ENCODE data around the gene THY1.
"Not testable (repeated sequence)": the region's sequence is repeated elsewhere in the genome, so short reads cannot be mapped to it uniquely, and the experiment has no call there.

The THY1 gene

DNA sequence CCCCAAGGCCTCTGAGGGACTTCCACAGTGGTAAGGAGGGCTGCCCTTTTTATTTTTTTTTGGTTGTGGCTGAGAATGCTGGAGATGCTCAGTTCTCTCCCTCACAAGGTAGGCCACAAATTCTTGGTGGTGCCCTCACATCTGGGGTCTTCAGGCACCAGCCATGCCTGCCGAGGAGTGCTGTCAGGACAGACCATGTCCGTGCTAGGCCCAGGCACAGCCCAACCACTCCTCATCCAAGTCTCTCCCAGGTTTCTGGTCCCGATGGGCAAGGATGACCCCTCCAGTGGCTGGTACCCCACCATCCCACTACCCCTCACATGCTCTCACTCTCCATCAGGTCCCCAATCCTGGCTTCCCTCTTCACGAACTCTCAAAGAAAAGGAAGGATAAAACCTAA lies 4.2 kb downstream of the THY1 start:
- DNase-seq (ENCODE audit: low read depth), result no peak

DNA sequence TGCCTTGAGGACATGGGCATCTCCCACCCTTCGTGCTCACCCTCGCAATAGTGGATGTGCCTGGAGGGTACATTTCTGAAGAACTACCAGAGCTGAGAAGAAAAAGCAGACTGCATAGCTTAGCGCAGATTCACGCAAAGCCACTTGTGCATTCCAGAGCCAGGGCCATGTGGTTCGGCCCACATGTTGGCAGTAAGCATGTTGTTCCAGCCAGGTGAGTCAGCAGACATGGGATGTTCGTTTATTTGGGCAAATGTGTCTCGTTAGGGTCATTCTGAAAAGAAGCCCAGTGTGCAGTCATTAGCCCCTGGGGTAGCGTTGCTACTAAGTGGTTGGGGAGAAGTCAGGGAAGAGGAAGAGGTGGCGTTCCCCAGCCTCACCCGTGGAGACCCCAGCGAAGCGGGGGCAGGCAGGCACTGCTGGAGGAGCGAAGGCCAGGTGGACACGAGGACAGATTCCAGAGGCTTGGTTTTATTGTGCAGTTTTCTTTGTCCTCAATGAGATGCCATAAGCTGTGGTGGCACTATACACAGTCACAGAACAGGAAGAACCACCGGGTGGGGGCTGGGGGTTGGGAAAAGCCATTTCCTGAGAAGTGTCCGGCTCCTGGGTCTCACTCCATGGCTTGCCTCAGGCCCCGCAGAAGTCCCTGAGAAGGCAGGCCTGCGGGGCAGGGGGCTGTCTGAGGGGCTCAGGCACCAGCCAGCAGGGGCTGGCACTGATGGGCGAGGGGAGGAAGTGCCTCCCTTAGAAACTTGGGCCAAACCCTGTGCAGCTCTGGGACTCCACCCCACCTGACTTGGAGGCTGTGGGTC lies 5.0 kb downstream of the THY1 start:
- DNase-seq (ENCODE audit: low read depth), result peak; percentile 93

DNA sequence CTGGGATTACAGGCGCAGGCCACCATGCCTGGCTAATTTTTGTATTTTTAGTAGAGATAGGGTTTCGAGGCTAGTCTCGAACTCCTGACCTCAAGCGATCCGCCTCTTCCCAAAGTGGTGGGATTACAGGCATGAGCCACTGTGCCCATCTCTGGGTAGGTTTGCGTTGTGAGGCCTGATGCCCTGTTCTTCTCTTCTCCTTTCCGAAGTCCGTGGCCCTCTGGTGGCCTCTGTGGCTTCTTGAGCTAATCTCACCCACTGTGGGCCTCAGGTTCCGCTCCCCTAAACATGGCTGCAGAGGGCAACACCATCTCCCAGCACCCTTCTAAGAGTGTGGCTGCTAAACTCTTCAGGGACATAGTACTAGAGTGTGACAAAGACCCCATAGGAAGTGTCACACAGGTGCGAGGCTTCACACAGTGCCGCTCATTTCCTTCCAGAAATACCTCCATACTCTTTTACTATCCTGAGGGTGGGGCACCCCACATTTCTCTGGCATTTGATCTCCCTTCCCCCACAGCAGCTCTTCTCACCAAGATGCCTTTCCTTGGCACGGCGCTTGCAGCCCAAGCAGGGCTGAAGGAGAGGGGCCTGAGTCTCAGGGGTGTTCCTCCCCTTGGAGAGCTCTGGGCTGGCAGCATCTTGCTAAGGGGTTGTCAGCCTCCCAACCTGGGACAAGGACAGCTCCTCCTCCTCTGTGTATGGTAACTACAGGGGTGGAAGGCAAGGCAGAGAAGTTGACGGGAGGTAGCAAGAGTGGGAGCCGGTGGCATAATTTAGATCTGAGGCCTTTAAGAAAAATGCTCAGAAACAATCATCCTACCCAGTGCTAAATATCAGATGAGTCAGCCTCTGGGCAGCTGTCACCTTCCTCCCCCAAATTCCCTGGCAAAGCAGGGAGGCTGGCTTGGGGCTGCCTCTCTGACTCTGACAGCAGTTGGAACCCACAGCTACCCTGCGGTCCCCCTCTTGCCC lies 6.1 kb downstream of the THY1 start:
- peak; percentile 68 for DNase-seq (ENCODE audit: low read depth)

DNA sequence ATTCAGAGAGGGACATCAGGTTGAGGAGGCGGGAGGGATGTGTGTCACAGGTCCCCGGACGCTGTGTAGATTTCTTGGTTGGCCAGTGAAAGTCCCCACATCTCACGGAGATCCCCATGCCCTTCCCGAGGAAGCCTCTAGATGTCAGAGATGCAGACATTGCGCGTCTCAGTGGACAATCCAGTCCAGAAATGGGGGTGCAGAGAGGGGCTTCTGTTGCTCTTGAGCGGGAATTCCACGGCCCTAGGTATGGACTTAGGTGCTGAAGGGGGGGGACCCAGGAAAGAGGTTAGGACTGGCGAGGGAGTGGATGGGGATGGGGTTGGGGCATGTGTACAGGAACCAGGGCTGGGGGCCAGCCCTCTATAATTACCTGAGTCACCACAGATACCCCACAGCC lies 7.0 kb downstream of the THY1 start:
- no peak for DNase-seq (ENCODE audit: low read depth)

DNA sequence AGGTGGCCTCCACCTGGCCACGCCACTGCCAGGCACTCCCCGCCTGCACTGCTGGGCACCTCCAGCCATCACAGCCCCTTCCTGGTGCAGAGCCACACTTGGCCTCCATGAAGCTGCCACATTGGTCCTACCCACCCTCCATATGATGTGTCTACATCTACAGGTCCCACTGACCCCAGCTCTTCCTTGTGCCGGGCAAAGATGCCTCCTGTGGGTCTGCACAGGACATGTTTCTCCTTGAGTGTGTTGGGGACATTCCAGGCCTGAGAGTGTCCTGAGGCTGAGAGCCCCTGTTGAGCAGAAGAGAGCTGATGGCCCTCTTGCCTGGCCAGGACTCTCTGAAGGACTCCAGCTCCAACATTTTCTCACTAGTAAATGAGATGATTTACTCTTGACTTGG lies 7.5 kb downstream of the THY1 start:
- DNase-seq (ENCODE audit: low read depth), result no peak

DNA sequence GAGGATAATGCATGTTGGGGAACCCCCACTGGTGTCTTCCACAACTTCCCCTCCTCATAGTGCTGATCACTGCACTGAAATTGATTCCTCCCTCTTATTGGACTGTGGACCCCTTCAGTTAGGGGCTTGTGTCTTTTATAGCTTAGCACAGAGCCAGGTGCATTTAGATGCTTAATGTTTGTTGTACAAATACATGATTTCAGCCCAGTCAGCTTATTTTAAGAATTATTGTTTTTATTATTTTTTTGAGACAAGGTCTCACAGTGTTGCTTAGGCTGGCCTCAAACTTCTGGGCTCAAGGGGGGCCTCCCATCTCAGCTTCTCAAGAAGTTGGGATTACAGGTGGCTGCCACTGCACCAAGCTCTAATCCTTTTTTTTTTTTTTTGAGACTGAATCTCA lies 8.2 kb downstream of the THY1 start:
- DNase-seq (ENCODE audit: low read depth), result no peak

DNA sequence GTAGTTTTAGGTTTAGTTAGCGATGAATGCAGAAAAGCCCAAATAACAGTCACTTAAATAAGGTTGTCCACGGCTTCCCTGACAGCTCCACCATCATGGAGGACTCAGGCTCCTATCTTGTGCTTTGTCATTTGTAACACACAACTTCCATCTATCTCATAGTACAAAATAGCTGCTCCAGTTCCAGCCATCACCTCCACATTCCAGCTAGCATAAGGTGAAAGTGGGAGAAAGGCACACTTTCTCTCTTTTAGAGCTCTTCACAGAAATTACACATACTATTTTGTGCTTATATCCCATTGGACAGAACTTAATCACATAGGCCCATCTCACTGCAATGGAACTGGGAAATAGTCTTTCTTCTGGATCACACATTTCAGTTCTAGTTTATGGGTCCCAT lies 8.7 kb downstream of the THY1 start:
- DNase-seq (ENCODE audit: low read depth), result no peak

DNA sequence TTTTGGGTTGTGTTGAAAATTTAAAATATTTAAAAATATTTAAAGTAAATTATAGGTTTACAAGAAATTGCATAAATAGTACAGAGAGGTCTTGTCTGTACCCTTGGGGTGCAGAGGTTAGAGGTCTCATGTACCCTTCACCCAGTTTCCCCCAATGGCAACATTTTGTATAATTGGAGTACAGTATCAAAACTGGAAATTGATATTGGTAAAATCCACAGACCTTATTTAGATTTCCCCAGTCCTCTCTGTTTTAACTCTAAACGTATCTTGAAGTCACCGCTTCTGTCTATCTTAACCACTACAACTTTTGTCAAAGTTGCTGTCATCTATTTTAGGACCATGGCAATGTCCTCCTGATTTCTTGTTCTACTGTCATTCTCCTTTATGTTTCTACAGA lies 10.9 kb downstream of the THY1 start:
- no peak for DNase-seq (ENCODE audit: low read depth)

DNA sequence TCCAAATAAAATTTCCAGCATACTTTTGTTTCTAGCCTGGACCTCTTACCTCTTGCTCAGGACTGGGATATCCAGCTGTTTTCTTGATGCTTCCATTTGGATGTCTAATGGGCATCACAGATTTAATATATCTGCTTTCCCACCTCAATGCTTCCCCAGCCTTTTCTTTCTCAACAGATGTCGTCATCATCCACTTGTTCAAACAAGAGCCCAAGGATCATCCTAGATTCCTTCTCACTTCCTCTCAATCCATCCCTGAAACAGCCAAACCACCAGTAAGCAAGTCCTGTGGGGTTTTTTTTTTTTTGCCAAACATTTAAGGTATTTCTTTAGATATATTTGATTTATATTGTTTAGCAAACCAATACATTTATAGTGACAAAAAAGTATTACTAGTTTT lies 12.5 kb downstream of the THY1 start:
- no peak for DNase-seq (ENCODE audit: low read depth)

DNA sequence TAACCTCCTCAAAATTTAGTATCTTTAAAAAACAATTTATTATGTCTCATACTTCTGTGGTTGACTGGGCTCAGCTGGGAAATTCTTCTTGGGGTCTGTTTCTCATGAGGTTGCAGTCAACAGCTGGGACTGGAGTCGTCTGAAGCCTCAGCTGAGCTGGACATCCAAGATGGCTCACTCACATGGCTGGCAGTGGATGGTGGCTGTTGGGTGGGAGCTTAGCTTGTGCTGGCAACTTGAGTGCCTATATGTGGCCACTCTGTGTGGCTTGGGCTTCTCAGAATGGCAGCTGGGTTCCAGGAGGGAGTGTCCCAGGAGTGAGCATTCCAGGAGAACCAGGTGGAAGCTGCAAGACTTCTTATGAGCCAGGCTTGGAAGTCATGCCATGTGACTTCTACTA lies 13.2 kb downstream of the THY1 start:
- DNase-seq (ENCODE audit: low read depth), result no peak

DNA sequence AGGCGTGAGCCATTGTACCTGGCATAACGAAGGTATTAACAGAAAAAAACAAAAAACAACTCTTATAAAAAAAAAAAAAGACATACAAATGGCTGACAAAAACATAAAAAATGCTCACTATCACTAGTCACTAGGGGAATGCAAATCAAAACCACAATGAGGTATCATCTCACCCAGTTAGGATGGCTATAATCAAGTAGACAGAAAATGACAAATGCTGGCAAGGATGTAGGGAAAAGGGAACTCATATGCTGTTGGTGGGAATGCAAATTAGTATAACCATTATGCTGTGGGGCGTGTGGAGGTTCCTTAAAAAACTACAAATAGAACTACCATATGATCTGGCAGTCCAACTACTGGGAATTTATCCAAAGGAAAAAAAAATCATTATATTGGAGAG lies 17.0 kb downstream of the THY1 start:
- peak; percentile 54 for DNase-seq (ENCODE audit: low read depth)

DNA sequence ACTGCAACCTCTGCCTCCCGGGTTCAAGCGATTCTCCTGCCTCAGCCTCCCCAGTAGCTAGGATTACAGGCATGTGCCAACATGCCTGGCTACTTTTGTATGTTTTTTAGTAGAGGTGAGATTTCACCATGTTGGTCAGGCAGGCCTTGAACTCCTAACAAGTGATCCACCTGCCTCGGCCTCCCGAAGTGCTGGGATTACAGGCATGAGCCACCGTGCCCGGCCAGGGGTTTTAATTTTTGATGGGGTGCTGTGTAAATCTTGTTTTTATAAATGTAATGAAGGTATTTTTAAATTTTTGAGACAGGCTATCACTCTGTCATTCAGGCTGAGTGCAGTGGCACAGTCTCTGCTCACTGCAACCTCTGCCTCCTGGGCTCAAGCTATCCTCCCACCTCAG lies 17.5 kb downstream of the THY1 start:
- DNase-seq (ENCODE audit: low read depth), result not testable (repeated sequence)

DNA sequence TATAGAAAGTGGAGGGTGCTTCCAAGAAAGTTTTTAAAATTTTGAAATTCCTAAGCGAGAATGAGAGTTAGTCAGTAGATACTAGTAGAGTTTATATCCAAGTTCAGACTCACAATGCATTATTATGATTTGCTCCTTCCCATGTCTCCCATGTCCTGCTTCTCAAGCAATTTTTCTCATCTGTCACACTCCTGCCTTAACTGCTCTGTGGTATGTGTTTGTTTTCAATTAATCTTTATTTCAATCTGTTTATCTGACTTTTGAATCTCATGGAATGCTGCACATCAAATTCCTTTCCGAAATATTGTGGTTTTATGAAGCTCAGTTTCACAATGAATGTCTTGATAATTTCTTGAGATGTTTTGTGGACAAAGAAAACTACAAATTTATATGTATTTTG lies 18.1 kb downstream of the THY1 start:
- peak; percentile 83 for DNase-seq (ENCODE audit: low read depth)

DNA sequence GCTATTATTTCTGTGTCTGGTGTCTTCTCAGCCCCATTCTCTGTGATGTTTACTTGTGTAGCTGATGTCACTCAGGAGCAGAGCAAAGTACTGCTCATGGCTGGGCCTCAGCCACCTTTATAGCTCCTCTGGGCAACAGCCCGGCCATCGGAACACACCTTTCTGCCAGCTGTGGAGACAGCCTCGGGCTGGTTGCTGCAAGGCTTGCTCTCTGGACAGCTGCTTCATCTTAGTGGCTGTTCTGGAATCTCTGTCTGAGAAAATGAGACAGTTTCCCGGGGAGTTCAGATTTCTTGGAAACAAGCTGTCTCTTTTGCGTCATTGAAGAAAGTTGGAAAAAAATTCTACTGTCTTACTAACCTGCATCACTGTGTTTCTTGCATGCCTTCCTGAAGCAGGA lies 20.0 kb downstream of the THY1 start:
- DNase-seq (ENCODE audit: low read depth), result peak; percentile 69

DNA sequence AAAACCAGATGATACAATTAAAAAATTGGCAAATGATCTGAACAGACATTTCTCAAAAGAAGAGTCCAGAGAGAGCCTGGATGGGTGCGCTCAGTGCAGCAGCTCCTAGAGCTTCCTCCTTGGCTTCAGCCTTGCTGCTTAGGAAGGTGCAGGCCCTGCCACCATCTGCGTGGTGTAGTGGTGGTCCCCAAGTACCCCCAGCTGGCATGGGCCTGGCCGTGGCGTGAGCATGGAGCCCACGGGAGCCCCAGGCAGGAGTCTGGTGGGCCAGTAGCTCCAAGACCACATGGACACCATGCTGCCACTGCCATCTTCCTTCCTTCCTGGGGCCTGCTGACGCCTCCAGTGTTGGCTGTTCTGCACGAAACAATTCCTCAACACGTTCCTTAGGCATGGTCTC lies 20.5 kb downstream of the THY1 start:
- no peak for DNase-seq (ENCODE audit: low read depth)

DNA sequence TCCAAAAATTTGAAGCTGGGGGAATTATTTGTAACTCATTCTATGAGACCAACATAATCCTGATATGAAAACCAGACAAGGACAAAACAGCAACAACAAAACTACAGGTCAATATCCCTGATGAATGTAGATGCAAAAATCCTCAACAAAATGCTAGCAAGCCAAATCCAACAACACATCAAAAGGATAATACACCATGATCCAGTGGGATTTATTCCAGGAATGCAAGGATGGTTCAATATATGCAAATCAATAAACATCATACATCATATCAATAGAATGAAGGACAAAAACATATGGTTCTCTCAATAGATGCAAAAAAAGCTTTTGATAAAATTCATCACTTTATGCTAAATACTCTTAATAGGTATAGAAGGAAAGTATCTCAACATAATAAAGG lies 22.1 kb downstream of the THY1 start:
- no peak for DNase-seq (ENCODE audit: low read depth)

DNA sequence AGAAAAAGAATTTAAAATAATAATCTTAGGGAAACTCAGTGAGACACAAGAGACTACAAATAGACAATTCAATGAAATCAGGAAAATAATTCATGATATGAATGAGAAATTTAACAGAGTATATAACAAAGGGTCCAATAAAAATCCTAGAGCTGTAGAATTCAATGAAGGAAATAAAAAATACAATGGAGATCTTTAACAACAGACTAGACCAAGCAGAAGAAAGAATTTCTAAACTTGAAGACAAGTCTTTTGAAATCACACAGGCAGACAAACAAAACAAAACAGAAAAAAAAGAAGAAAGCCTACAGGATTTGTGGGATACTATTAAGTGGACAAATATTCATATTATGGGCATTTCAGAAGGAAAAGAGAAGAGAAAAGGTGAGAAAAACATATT lies 25.2 kb downstream of the THY1 start:
- no peak for DNase-seq (ENCODE audit: low read depth)

DNA sequence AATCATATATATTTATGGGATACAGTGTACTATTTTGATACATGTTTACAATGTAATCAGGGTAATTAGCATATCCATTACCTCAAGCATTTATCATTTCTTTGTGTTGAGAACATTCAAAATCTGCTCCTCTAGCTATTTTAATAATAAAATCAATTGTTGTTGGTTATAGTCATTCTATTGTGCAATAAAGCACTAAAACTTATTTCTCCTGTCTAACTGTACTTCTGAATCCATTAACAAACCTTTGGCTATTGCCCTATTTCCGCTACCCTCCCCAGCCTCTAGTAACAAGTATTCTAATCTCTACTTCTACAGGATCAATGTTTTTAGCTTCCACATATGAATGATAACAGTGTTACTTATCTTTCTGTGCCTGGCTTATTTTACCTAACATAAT lies 26.1 kb downstream of the THY1 start:
- no peak for DNase-seq (ENCODE audit: low read depth)

DNA sequence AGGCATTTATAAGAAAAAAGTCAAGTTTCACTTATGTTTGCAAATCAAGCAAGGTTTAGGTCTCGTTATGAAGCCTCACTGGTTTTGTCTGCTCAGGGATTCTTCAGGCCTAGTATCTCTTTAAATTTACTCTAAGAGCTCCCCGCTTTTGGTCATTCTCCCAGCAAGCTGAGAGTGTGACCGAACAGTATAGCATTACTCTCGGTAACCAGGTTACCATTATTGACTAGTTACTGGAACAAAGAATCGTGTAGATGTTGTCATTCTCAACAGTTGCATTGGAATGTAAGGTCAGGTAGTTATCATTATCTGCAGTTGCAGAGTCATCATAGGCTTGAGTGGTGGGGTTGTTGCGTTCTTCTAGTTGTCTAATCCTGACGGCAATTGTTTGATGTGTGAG lies 31.7 kb downstream of the THY1 start:
- no peak for DNase-seq (ENCODE audit: low read depth)

DNA sequence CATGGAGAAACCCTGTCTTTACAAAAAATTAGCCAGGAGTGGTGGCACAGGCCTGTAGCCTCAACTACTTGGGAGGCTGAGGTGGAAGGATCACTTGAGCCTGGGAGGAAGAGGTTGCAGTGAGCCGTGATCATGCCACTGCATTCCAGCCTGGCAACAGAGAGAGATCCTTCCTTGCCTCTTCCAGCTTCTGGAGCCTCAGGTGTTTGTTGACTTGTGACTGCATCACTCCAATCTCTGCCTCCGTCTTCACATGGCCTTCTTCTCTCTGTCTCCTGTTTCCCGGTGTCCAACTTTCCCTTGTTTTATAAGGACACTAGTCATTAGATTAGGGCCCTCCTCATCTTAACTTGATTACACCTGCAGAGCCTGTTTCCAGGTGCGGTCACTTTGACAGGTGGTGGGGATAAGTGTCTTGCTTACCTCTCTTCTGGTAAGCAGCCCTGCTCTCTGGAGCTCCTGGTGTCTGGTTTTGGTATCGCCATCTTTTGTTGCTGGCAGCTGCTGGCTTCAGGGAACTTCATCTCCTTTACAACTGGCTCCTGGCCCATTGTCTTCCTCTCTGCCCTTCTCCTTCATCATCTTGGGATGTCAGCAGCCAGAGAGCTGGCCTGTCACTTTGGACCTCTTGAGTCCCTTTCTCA lies 33.2 kb downstream of the THY1 start:
- DNase-seq (ENCODE audit: low read depth), result no peak

DNA sequence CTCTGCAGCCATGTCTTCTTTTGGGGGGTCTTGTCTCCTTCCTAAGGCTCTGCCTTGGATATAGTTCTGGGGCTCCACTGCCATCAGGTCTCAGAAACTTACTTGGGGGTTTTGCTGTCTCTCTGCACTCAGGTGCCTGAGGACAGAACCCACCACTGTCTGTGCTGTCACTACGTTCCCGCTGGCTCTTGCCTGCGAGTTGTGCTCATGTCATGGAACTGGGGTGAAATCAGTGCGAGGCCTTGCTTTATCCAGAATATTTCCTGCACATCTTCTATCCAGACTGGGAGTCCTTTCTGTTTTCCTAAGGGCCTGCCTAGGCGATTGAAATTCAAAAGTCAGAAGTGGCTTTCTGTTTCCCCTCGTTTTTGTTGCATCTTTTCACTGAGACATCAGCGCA lies 34.9 kb downstream of the THY1 start:
- no peak for DNase-seq (ENCODE audit: low read depth)

DNA sequence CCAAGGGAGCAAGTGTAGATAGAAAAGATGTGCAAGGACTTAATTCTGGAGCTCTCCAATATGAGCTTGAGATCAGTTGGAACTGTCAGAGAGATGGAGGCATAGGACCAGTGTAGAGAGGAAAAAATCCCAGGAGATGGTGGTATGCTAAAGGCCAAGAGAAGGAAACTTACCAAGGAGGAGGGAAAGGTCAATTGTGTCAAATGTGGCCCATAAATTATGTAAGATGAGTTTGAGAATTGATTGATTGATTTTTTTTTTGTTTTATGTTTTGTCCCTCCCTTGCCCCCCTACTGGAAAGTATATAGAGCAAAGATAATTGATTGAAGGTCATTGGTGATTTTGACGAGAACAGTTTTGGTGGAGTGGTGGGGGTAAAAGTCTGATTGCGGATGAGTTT lies 38.6 kb downstream of the THY1 start:
- no peak for DNase-seq (ENCODE audit: low read depth)

DNA sequence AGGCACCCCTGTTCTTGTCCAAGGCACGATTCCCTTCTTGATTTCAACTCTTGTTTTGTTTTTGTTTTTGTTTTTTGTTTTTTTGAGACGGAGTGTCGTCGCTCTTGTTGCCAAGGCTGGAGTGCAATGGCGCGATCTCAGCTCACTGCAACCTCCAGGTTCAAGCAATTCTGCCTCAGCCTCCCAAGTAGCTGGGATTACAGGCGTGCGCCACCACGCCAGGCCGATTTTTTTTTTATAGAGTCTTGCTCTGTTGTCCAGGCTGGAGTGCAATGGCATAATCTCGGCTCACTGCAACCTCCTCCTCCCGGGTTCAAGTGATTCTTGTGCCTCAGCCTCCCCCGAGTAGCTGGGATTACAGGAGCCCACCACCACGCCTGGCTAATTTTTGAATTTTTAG lies 40.5 kb downstream of the THY1 start:
- not testable (repeated sequence) for DNase-seq (ENCODE audit: low read depth)

All from amniotic epithelial cell (primary cell).